HTR-8/SVneo (cell line): ENCODE data around the gene OLAH.
A peak's percentile ranks its signal among the peaks of the same experiment; 100 is the strongest.

Source experiments
- DNase-seq: peaks from one replicate; pipeline ENCODE4 v3.0.0; 2011; ENCODE audit warnings: low spot score, mixed read lengths; ENCODE audit not compliant: insufficient read length
- FAIRE-seq: peaks from 2 replicates; lab custom pipeline; 2011; peaks lifted over from hg19 to GRCh38; lab: Jason Lieb, UNC

Gene OLAH

DNA sequence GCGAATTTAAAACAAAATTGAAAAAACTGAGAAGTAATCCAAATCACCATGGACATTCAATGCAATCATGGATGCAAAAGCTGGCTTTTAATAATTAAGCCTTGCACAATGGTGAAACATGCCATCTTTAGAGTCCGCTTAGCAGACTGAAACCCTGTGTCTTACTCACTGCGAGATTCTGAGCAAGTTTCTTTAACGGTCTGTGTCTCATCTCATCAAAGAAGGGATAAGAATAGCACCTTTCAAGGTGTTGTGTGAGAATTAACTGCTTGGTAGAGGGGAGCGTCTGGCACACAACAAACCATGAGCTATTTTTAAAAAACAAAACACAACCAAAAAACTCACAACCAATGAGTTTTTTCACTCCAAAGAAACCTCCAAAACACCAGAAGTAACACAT lies 23.4 kb downstream of the OLAH start:
- DNase-seq, result no peak
- no peak for FAIRE-seq

DNA sequence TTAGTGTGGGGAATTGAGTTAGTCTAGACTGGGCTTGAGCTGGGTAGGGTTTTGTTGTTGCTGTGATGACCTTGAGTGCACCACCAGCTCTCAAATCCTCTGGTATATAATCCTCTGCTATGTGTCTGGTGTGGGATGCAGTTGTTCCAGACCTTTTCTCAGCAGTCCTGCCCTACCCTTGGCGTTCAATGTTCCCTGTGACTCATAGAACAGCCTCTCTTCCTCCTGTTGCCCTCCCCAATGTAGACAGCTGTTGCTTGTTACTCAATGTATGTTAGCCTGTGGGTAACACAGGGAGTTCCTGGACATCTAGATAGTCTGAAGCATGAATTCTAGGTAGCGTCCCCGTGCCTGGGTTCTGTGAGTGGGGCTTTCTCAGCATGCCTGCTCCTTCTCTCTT lies 25.1 kb downstream of the OLAH start:
- FAIRE-seq (no peak), DNase-seq (no peak)

DNA sequence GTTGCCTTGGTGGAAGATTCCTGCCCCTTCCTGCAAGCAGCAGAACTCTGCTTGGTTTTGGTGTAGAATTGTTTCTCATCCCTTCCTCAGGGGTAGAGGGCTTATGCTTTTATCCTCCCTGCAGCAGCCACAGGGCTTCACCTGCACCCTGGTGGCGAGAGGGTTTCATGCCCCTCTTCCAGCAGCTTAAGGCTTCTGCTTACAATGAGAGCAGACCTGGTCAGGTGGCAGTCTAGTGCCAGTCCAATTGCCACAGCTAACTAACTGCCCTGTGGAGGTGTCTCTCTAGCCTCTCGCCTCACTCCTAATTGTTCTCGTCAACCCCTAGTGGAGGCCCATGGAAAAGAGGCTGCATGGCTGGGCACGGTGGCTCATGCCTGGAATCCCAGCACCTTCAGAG lies 25.5 kb downstream of the OLAH start:
- FAIRE-seq (no peak), DNase-seq (no peak)

DNA sequence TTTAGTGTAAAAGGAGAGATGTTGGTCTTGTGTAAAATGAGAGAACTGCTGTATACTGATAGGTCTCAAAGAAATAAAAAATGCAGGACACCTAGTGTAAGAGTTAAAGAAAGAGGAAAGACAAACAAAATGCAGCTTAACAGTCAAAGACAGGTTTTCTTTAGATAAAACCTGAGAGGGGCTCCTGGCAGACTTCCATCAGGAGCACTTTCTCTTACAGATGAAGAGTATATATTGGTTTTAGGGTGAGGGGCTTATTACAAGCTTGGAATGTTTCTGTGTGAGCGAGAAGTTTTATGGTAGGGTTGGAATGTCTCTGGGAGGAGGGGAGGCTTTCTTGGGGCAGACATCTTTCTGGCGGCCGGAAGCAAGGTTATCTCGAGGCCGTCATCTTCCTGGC lies 28.6 kb downstream of the OLAH start:
- FAIRE-seq (no peak), DNase-seq (no peak)

DNA sequence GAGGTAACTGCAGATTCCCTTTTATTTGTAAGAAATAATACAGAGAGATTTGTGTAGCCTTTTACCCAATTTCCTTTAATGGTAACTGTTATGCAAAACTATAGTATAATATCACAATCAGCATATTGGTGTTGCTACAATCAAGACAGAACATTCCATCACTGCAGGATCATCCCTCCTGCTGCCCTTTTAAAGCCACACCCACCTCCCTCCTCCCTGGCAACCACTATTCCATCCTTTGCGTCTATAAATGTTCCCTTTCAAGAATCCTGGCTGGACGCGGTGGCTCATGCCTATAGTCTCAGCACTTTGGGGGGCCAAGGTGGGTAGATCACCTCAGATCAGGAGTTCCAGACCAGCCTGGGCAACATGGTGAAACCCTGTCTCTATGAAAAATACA lies 31.7 kb downstream of the OLAH start:
- DNase-seq (no peak), FAIRE-seq (no peak)

DNA sequence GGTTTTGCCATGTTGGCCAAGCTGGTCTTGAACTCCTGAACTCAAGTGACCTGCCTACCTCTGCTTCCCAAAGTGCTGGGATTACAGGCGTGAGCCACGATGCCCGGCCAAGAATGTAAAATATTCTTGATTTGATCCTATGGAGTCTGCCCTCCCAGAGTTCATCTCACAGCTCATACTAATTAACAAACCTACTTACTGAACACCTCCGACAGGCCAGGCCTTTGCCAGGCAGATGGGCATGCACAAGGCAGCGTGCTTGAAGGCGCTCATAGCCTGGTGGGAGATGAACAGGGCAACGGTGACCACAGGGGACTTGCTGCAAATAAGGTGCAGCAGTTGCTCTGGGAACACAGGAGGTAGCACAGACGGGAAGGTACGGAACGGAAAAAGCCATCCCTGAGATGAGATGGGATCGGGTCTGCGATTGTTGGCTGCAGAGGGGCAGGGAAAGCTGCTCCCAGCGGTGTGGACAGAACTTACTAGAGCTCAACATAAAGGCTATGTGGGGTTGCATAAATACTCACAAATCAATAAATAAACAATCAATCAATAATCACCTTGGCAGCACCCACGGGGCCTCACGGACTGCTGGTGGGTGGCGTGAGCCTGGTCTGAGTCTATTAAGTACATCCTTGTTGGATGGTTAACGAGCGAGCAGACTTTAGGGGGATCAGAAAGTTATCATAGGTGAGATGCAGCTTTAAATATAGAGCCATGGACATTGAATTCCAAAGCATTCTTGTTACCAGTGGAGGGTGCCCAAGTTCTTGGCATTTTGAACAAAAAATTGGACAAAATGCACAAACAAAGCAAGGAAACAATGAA lies 40.1 kb downstream of the OLAH start:
- peak; percentile 5 for DNase-seq
- peak; percentile 40 for FAIRE-seq

DNA sequence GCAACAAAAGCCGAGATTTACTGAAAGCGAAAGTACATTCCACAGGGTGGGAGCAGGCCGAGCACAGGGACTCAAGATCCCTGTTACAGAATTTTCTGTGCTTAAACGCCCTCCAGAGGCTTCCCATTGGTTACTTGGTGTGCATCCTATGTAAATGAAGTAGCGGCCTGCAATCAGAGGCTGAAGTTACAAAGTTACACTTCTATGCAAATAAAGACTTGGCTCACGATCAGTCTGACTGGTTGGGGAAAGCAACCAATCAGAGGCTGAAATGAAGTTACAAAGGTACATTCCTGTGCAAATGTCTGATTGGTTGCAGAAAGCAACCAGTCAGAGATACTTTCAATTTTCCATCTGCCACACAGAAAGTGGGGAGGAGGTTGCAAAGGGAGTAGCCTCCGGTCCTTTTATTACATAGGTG lies 40.8 kb downstream of the OLAH start:
- DNase-seq (peak; percentile 67), FAIRE-seq (peak; percentile 90)

DNA sequence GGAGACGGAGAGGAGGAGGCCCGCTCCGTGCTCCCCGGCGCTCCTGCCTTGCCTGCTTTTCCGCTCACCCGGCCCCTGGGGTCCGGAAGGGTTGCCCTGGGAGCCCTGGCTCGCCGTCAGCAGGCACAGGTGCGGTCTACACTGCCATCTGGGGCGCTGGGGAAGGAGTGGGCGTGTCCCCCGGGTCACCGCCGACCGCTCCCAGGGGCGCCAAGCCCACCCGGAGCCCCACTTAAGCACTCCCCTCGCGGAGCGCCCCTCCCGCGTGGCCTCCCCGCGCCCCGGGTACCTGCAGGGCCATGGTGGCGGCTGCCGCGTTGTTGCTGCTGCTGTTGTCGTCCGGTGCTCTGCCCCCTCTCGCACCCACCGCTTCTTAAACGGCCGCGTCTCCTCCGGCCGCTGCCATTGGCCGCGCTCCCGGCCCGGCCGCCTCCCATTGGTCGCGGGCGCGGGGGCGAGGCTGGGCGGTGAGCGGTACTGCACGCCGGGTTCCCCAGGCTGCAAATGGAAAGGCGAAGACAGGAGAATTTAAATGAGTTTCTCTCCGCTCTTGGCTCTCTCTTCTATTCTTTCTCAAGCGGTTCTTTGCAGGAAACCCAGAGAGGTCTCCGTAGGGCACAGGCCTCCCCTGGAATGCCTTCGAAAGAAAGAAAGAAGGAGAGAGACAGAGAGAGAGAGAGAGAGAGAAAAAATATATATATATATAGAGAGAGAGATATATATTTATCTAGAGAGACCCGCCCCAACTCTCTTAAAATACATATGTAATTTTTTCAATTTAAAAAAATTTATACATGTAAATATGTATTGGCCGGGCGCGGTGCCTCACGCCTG lies 44.9 kb downstream of the OLAH start, which contains the start of gene ACBD7:
ACBD7 (minus strand) TSS at position 349 of the 834 bp plus-strand sequence; CDS start at position 301, 48 bp downstream.
- FAIRE-seq (peak; percentile 91), DNase-seq (peak; percentile 83)

DNA sequence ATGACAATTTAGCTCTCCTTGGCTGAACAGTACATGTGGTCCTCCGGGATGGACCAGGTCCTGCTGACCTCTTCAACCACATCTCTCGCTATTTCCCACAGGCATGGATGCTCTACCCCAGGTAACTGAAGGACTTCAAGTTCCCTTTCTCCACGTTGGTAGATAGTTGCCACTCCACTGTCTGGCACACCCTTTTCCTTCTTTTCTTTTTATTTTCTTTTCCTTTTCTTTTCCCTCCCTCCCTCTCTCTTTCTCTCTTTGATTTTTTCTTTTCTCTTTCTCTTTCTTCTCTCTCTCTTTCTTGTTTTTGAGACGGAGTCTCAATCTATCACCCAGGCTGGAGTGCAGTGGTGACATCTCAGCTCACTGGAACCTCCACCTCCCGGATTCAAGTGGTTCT lies 47.7 kb downstream of the OLAH start:
- FAIRE-seq (no peak), DNase-seq (no peak)

DNA sequence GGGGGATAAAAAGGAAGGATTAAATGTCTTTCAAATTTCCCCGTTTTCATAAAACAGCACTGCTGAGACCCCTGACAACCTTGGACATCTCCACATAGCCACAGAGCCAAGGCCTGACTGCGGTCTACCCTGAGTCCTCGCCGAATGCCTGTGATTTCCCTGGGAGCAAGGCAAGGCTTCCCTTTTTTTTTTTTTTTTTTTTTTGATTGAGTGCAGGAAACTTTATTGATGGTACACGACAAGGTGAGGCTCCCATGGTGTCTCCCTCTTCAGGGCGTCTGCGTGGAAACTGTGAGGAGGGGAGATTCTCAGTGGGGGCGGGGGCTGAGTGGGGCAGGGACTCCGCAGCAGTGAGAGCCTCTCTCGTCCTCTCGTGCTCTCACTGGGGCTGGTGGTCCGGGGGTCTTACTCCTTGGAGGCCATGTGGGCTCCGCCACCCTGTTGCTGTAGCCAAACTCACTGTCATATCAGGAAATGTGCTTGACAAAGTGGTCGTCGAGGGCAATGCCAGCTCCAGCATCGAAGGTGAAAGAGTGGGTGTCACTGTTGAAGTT lies 49.2 kb downstream of the OLAH start:
- DNase-seq, result no peak
- no peak for FAIRE-seq

DNA sequence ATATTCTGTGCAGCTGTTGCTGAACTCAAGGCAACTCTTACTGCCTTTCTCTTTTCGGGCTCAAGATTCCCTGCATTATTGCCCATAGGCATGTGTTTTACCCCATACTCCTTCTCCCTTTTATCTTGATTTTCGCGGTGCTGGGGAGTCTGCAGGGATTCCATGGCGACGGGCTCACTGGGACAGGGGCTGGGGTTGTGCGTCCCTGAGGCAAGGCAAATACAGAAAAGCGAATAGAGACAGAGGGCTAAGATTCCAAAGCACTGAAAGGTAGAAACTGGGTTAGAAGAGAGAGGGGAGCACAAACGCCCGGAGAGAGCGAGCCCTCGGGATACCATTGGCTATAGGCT lies 52.9 kb downstream of the OLAH start:
- DNase-seq (no peak), FAIRE-seq (no peak)

DNA sequence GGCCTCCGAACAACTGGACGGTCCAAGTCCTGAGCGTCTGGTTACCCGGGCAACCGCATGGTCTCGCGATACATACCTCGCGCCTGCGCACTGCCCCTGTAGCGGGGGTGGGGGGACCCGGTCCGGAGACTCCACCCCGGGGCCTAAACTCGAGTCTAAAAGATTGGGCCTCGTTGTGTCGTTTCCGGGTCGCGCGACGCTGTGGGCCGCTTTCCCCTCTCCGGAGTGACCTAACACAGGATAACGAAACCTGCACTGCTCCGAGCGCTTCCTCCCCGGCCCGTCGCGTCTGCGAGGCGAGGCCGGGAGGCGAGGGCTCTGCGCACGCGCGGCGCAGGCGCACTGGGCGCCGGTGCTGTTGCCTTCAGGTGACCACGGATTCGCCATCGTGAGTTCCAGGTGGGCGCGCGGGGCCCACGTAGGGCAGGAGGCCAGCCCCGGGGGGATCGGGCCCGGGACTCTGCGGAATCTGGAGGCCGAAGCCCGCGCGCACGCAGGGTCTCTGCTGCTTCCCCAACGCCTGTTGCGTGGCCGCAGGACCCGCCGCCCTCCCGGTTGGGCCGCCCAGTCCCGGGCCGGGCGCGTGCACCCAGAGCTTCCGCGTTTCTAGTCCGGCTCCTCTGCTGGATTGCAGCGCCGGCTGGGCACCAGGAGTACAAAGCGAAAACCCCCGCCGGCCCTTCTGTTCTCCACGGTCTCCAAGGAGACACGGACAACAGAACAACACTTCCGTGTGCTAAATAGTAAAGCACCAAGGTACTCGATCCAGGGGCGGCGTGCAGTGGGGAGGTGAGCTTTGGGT lies 53.5 kb downstream of the OLAH start, which contains the start of gene RPP38:
RPP38 (plus strand) TSS at position 345 of the 802 bp plus-strand sequence. CDS start 5,960 bp downstream, outside the sequence.
- peak; percentile 96 for DNase-seq
- peak; percentile 63 for FAIRE-seq

DNA sequence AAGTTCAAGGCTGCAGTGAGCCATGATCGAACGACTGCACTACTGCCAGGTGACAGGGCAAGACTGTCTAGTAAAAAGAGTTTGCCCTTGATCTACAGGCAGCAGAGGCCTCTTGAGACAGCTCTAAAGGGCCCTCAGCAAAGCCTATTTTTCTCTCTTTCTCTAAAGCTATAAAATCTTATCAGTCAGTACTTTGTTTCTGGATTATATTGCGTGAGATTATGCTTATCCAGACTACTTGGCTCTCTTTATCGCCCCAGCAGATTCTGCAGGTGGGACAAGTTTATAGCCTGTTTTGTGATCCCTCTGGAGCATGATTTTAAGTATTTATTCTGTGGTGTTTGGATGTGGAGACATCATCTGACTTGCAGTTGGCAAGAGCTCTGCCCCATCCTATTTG lies 56.1 kb downstream of the OLAH start:
- DNase-seq (no peak), FAIRE-seq (no peak)

DNA sequence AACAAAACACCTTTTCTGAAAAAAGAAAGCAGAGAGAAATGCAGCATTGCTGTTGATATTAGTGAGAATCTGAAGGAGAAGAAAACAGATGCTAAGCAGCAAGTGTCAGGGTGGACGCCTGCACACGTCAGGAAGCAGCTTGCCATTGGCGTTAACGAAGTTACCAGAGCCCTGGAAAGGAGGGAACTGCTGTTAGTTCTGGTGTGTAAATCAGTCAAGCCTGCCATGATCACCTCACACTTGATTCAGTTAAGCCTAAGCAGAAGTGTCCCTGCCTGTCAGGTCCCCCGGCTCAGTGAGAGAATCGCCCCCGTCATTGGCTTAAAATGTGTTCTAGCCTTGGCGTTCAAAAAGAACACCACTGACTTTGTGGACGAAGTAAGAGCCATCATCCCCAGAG lies 59.8 kb downstream of the OLAH start:
- no peak for DNase-seq
- FAIRE-seq, result no peak

DNA sequence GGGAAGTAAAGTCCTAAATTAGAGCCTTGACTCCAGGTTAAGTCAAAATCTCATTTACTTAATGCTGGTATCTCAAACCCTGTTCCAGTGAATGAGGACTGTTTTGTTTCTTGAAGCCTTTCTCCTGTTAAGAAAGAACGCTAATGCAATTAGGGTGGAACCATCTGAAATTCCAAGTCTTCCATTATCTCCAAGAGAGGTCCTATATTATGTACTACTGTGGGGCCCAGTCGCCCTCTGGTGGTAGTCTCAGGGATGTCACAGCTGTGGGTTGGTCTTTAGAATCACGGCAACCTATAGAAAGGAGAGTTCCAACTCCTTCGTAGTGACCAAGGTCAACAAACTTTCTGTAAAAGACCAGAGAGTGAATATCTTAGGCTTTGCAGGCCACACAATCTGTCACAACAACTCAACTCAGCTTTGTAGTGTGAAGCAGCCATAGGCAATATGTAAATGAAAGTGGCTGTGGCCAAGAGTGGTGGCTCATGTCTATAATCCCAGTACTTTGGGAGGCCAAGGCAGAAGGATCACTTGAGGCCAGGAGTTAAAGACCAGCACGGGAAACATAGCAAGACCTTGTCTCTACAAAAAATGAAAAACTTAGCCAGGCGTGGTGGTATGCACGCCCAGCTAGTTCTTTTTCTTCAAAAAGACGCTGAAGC lies 62.7 kb downstream of the OLAH start:
- DNase-seq (peak; percentile 61), FAIRE-seq (no peak)

DNA sequence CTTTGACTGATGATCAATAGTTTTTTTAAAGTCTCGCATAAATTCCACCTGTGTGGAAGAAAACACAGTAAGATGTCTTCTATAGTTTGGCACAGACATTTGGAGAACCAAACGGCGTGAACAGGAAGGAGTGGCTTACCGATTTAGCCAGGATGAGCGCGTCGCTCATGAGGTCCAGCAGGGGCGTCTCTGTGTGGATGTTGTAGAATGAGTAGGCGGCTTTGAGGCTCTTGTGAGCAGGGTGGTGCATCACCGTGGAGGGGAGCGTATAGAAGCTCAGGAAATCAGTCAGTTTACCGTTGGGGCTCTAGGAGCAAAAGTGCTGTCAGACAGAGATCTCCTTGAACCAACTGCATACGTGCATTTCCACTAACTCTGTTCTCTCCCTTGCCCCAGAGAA lies 68.9 kb downstream of the OLAH start:
- no peak for DNase-seq
- FAIRE-seq, result no peak

DNA sequence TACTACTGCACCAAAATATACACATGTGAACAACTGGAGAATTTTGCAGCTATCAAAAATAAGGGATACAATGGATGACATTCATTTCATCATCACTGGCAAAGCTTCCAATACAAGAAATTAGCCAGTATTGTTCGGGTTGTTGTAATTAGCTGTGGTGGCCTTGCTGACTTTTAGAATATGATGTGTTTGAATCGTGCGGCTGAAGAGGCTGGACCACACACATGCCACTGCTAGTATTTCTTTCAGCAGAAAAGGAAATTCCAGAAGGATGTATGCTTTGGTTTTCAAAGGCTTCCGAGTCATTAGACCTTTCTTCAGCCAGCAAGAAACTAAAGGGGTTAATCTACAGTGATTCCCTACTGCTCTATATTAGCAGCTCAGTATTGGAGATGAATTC lies 70.0 kb downstream of the OLAH start:
- FAIRE-seq (no peak), DNase-seq (no peak)

DNA sequence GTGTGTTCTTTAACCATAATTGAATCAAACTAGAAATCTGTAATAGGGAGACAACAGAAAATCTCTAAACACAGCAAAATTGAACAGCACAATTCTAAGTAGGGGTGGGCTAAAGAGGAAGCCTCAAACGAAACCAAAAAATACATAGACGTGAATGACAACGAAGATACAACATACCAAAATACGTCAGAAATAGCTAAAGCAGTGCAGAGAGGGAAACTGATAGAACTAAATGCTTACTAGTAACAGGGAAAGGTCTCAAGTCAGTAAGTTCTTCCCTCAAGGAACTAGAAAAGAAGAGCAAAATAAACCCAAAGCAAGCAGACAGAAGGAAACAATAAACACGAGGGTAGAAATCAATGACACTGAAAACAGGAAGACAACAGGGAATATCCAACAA lies 72.5 kb downstream of the OLAH start:
- no peak for DNase-seq
- no peak for FAIRE-seq

DNA sequence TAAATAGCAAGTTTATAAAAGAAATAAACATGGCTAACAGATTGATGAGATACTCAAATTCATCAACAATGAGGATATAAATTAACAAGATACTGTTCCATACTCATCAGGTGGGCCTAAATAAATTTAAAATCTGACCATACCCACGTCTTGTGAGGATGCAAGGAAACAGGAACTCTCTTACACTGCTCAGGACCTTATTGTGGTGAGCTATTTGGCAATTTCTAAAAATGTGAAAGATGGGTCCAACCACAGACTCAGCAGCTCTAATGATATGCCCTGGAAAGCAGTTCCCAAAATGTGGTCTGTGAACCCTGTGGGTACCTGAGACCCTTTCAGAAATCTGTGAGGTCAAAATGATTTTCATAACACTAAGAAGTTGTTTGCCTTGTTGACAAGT lies 74.9 kb downstream of the OLAH start:
- DNase-seq (no peak), FAIRE-seq (no peak)

DNA sequence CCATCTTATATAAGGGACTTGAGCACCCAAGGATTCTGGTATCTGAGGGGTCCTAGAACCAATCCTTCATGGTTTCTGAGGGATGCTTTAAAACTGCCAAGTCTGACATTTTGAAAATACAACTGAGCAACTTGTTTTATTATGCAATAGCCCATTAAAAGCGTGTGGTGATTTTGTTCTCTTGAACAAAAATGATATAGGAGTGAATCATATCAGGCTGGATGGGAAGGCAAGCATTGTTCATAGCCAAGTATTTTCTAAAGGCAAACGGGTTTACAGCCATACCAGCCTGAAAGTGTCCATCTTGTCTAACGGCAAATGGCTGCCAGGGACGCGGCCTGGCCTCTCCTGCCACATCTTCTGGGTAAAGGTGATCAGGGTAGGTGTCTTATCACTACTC lies 76.8 kb downstream of the OLAH start:
- FAIRE-seq, result no peak

More for the DNA sequence above, 76.8 kb downstream of the OLAH start:
- no peak for DNase-seq
